ENCODE measurements around the gene DMAC2.
"Not testable (repeated sequence)": the region's sequence is repeated elsewhere in the genome, so short reads cannot be mapped to it uniquely, and the experiment has no call there.

The DMAC2 gene

GRCh38 chr19:41402010-41402409 lies 37.7 kb downstream of the DMAC2 start:
- DNase-seq (ENCODE audit: low read depth in 1 of 2, low spot score in 1 of 2): no peak

DNA sequence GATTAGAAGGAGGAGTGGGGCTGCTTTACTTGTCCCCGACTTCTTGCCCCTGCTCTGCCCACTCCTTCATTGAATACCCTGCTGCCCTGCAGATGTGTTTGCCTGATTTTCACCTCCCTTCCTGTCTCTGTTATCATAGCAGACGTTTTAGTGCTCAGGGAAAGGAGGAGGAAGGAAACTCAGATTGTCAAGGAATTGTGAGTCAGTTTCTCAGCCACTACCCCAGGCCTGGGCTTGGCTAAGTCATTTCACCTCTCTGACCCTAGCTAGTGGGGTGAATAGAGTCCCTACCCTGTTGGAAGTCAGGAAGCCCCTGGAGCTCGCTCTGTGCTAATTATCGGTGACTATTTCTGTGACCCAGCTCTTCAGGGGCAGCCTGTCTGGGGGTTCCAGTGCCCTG lies 38.2 kb downstream of the DMAC2 start:
- no peak for DNase-seq (ENCODE audit: low read depth in 1 of 2, low spot score in 1 of 2)

DNA sequence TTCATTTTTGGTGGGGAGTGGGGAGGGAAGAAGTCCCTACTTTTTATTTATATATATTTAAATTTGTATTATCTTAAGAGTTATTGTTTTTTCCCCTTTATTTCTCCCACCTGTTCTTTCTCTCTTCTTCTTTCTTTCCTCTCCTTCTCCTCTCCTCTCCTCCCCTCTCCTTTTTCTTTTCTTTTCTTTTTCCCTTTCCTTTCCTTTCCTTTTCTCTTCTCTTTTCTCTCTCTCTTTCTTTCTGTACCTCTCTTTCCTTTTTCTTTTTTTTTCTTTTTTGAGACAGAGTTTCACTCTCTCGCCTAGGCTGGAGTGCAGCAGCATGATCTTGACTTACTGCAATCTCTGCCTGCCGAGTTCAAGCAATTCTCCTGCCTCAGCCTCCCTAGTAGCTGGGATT lies 40.2 kb downstream of the DMAC2 start:
- no peak for DNase-seq (ENCODE audit: low read depth in 1 of 2, low spot score in 1 of 2)

GRCh38 chr19:41399091-41399490 lies 40.6 kb downstream of the DMAC2 start:
- DNase-seq (ENCODE audit: low read depth in 1 of 2, low spot score in 1 of 2): no peak

DNA sequence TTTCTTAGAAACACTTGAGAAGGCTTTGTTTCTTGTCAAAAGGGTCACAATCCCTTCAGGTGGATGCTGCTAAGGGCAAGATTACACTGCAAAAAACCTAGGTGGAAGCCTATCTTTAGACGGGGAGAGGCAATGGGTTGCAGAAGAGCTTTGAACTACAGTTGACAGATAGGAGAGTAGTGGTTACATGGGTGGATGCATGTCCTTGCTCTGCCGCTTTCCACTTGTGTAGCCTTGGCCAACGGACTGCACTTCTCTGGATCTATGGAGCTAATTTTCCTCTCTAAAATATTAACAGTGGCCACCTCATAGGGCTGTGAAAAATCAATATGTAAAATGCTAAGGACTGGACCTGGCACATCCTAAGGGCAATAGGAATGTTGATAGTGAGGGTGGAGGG lies 41.1 kb downstream of the DMAC2 start:
- DNase-seq (ENCODE audit: low read depth in 1 of 2, low spot score in 1 of 2): no peak

DNA sequence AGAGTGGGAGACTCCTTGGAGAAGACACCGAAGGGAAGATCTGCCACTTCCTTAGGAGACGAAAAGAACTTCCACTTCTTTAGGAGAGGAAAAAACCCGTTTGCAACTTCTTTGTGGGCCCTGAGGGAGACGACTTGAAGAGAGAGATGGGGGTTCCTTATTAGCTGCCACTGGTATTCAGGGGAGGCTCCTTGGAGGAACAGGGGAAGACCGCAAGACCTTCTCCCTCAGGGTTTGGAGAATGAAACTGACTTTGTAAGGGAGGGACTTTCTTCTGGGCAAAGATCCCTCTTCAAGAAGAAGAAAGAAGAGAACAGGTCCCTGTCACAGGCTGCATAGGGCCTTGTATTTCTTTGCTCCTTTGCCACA lies 41.7 kb downstream of the DMAC2 start:
- no peak for DNase-seq (ENCODE audit: low read depth in 1 of 2, low spot score in 1 of 2)

GRCh38 chr19:41397086-41398049 lies 42.3 kb downstream of the DMAC2 start, which contains the start of the genes BCKDHA and EXOSC5:
Gene BCKDHA (plus strand): TSS chr19:41397818. CDS start chr19:41397828, 10 bp downstream.
Gene EXOSC5 (minus strand): TSS chr19:41397359. CDS start chr19:41397328, 31 bp downstream.
- DNase-seq (ENCODE audit: low read depth in 1 of 2, low spot score in 1 of 2): peak; percentile 95 to 99

DNA sequence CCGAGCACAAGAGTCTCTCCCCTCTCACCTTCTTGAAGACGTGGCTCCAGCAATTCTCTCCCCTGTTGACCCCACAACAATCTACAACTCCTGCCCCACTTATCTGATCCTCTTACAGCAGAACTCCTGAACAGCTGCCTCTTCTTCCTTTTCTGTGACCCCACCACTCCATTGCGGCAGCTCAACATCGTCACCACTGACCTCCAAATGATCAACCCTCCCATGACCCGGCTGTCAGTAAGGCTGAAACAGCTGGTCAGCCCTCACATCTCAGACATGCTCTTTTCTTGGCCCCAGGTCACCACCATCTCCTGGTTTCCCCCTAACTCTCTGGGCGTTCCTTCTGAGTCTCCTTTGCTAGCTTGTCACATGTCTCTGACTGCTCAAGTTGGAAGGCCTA lies 44.4 kb downstream of the DMAC2 start:
- DNase-seq (ENCODE audit: low read depth in 1 of 2, low spot score in 1 of 2): no peak

GRCh38 chr19:41392775-41393174 lies 46.9 kb downstream of the DMAC2 start:
- no peak for DNase-seq (ENCODE audit: low read depth in 1 of 2, low spot score in 1 of 2)

DNA sequence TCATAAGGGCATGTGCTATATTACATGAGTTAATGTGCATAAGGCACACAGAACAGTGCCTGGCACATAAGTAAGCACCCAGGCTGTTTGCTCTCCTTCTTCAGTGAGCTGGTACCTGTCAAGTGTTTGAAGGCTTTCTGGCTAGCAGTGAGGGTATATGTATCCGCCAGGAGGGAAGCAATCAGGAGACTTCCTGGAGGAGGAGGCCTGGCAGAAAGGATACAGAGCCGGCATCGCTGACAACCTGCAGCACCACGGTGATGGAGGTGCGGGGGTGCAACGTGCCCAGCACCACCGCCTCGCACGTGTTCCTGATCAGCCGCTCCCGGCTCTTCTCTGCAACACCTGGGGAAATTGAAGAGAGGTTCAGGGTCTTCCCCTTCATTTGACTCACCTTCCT lies 48.1 kb downstream of the DMAC2 start:
- no peak for DNase-seq (ENCODE audit: low read depth in 1 of 2, low spot score in 1 of 2)

GRCh38 chr19:41386442-41386841 lies 53.3 kb downstream of the DMAC2 start:
- DNase-seq (ENCODE audit: low read depth in 1 of 2, low spot score in 1 of 2): no peak

DNA sequence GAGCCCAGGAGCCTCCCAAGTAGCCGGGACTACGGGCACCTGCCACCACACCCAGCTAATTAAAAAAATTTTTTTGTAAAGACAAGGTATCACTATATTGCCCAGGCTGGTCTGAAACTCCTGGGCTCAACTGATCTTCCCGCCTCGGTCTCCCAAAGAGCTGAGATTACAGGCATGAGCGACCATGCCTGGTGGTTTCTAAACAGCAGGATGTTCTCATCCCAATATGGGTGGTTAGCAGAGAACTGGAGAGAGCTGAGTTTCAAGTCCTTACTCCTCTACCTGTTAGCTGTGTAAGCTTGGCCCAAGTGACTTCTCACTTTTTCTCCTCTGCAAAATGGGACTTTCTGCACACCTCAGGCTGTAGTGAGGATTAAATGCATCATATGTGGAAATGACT lies 55.4 kb downstream of the DMAC2 start:
- DNase-seq (ENCODE audit: low read depth in 1 of 2, low spot score in 1 of 2): no peak

DNA sequence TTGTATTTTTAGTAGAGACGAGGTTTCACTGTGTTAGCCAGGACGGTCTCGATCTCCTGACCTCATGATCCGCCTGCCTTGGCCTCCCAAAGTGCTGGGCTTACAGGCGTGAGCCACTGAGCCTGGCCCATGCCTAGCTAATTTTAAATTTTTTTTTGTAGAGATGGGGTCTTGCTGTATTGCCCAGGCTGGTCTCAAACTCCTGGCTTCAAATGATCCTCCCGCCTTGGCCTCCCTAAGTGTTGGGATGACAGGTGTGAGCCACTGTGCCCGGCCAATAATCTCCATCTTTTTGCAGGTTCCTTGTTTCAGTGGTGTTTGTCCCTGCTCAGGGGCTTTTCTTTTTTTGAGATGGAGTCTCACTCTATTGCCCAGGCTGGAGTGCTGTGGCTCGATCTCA lies 58.2 kb downstream of the DMAC2 start:
- DNase-seq (ENCODE audit: low read depth in 1 of 2, low spot score in 1 of 2): not testable (repeated sequence)

Data from activated CD4-positive, alpha-beta T cell treated with anti-CD3 and anti-CD28 coated beads, Interleukin-2, amount 50 U/mL, for 24 hours (primary cell).